HG02678 (cell line): ENCODE results near the gene ZP1.
A peak's percentile ranks its signal among the peaks of the same experiment; 100 is the strongest.

Source experiments
- ATAC-seq: cut with Tn5 transposase; IDR thresholded peaks from one replicate; pipeline ENCODE4 v1.9.1; 2021; ENCODE audit warnings: mild to moderate bottlenecking, moderate library complexity; ENCODE audit not compliant: unreplicated experiment

Gene ZP1

GRCh38 chr11:60873533-60873932 lies 6.2 kb downstream of the ZP1 start:
- no peak for ATAC-seq

DNA sequence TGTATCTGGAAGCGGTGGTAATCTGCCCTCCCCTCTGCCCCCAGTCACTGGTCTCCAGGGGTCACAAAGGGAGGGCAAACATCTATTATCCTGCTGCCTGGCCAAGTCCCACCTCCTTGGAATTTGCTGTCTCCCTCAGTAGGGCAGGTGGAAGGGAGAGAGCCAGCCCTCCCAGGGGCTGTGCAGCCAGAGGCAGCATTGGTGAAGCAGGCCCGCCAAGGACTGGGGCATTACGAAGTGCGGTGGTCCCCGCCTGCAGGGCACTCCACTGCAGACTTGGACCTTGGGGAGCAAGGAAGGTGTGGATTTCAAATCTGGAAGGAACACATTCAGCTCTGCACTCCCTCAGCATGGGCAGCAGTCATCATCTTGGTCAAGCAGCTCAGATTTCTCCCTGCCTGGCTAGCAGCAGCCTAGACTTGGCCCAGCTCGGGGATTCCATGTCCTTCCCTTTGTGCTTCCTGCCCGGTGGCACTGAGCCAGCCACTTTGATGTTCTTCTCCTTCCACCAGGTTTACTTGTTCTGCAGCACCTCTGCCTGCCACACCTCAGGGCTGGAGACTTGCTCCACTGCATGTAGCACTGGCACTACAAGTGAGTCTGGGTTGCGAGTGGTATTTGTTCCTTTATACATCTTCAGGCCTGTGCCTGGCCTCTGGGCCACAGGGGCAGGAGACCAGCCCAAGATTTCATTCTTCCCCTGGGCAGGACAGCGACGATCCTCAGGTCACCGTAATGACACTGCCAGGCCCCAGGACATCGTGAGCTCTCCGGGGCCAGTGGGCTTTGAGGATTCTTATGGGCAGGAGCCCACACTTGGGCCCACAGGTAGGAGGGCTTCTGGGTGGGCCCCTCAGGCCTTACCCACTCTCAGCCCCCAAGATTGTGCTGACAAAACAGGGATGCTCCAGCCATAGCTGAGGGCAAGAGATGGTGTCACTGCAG lies 7.4 kb downstream of the ZP1 start:
- ATAC-seq: no peak

DNA sequence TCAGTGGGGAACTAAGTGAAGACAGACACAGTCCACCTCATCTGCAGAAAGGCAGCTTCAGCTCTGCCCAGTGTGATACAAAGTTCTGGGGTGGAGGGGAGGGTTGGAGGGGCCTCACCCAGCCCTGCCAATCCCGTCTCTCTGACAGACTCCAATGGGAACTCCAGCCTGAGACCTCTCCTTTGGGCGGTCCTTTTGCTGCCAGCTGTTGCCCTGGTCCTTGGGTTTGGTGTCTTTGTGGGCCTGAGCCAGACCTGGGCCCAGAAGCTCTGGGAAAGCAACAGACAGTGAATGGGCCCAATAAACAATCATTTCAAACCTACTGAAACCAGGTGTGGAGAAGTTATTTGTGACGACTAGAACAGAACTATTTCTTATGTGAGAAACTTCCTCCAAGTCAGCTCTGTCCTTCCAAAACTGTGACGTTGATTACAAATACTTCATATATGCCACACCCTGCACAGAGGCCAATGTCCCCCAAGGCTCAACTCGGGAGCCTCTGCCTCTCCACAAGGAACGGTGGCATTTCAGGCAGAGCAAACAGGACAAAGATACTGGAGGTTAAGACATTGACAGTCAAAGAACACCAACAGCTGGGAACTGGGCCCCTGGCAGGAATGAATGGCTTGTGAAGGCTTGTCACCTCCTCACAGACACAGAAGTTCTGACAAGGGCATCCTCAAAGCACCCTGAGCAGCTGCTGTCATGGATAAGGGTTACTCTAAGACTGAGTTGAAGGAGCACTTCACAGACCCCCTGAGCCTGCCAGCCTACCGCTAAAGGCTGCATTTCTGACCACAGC lies 8.2 kb downstream of the ZP1 start:
- no peak for ATAC-seq

GRCh38 chr11:60876168-60876485 lies 8.8 kb downstream of the ZP1 start:
- no peak for ATAC-seq

GRCh38 chr11:60878245-60879101 lies 11.1 kb downstream of the ZP1 start:
- ATAC-seq: no peak

DNA sequence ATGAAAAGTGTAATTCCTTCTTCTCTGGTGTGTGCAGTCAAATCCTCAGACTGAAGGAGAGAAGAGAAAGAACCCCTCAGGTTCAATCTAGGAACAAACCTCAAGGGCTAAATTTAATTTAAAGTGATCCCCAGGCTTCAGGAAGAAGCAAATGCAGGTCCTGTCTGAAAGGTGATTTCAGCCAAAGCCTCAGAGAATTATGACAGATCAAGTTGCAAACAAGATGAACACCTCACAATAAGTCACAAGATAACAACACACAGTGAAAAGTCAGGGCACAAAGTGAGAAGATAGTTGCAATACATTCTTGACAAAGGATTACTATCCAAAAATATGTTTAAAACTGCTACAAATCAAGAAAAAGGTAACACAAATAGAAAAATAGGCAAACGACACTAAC lies 11.8 kb downstream of the ZP1 start:
- no peak for ATAC-seq

GRCh38 chr11:60879971-60880588 lies 12.7 kb downstream of the ZP1 start:
- no peak for ATAC-seq

- no peak for ATAC-seq
Measured at GRCh38 chr11:60880643-60881282, 13.4 kb downstream of the ZP1 start.

DNA sequence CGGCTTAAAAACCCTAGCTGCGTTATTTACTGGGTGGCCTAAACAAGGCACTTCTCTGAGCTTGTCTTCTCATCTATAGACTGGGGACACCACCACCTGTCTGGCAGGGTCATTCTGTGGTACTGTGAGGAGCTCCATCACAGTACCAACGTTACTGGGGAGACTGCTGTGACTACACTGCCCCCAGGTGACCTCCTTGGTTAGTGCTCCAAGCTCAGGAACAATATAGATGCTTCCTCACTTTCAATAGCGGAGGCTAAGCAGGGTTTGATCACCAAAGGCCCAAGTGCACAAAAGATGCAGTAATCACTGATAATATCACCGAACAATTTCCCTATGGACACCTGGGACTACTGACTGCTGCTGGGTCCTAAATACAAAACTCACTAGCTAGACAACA lies 20.2 kb downstream of the ZP1 start:
- ATAC-seq: peak; percentile 43

DNA sequence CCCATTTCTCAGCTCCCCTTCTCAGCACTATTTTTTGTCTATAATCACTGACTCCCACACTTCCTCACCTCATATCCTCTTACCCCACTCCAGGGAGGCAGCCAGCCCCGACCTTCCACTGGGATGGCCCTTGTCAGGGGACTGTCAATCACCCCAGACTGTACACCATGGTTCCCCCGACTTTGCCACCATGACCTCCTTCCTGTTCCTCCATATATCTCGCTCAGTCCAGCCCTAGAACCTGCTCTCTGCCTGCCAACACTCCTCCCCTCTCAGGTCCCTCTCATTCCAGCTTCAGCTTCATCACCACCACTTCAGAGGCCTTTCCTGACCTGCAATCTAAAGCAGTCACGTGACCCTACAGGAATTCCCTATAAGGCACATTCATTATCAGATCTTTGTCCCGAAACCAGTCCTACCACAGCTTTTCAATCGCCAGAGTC lies 22.5 kb downstream of the ZP1 start:
- ATAC-seq: no peak

GRCh38 chr11:60890696-60891095 lies 23.4 kb downstream of the ZP1 start:
- ATAC-seq: no peak

- ATAC-seq: no peak
Measured at GRCh38 chr11:60891103-60891741, 23.9 kb downstream of the ZP1 start.

DNA sequence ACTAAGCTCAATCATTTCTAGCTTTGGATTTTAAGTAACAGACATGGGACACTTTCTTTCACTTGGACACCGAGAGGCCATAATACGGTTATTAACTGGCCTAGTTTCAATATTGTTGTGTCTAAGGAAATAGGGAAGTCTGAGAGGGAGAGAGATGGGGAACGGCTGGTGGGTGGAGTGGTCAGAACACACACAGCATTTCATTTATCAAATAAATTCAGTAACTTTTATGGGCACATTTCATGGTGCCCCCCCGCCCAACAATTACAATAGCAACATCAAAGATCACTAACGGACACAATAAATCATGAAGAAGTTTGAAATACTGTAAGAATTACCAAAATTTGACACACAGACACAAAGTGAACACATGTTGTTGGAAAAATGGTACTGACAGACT lies 28.3 kb downstream of the ZP1 start:
- no peak for ATAC-seq

DNA sequence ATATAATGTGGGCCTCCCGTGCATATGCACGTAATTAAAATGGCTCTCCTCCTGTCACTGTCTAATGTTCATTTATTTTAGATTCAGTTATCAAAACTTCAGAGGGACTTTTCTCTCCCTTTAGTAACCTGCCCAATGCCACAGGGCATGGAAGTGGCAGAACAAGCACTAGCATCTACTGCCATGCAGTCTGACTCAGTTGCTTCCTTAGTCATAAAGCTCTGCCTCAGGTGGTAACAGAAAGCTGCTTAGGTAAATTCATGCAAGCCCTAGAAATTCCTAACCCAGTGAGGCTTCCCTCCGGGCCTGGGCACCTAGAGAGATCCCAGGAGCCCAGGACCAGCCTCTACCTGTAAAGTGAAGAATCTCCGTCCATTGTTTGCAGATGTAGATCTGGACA lies 30.2 kb downstream of the ZP1 start:
- ATAC-seq: no peak

DNA sequence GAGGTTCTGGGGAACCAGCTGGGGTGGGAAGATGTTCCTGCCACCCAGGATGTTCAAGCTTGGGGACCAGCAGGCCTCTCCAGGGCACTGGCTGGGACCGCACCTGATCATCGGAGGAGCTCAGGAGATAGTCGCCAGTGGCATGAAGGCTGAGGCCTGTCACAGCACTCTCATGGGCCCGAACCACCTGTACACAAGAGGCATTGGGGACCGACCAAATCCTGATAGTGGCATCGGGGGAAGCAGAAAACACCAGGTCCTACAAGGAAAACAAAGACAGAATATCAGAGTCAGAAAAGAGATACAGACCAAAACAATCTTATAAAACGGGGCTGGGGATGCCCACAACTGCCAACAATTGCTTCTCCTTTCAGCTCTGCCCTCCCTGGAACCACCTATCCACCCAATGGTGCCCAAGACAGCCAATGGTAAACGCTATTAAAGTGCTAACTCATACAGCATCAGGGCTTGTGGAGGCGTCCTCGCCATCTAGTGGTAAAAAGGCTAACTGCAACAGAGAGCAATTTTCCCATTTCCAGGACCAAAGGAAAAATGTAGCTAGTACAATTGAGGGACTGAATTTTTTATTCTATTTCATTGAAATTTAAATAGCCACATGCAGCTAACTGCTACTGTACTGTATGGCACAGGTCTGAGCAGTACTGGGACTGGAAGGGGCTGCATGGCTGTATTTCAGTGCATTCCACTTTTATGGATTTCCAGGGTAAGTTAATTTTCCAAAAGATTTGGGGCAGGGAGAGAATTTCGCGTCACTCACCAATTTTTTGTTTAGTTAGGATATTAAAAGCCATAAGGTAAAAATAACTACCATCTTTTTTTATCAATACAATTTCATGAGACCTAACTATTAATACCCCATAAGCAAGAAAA lies 31.9 kb downstream of the ZP1 start:
- no peak for ATAC-seq

- no peak for ATAC-seq
Measured at GRCh38 chr11:60899977-60900376, 32.6 kb downstream of the ZP1 start.

GRCh38 chr11:60900673-60901404 lies 33.5 kb downstream of the ZP1 start:
- ATAC-seq: no peak

- ATAC-seq: no peak
Measured at GRCh38 chr11:60902625-60903024, 35.3 kb downstream of the ZP1 start.
